Endothelial cell of umbilical vein (primary cell): Measurements from ENCODE around the gene SCUBE3.

Source experiments
- EZH2 ChIP-seq: IDR thresholded peaks from 2 replicates; pipeline ENCODE4 v1.6.1; 2012; ENCODE audit warnings: borderline replicate concordance, low read depth, mild to moderate bottlenecking, moderate library complexity, low read length, inconsistent platforms; ENCODE audit not compliant: severe bottlenecking
- GATA2 ChIP-seq: IDR thresholded peaks from 2 replicates; pipeline ENCODE4 v1.7.0; 2011; ENCODE audit warnings: low read depth, mild to moderate bottlenecking, moderate library complexity, mixed read lengths, low read length; ENCODE audit not compliant: insufficient read length, insufficient read depth
- POLR2A ChIP-seq: IDR thresholded peaks from 2 replicates; pipeline ENCODE4 v1.6.1; 2012; ENCODE audit warnings: low read depth, mild to moderate bottlenecking, control low read depth, low read length
- POLR2AphosphoS5 ChIP-seq: IDR thresholded peaks from 2 replicates; pipeline ENCODE4 v1.6.1; 2012; ENCODE audit warnings: low read depth, mild to moderate bottlenecking, control low read depth, low read length, moderate library complexity; ENCODE audit not compliant: insufficient read depth
- TF ChIP-seq, protein P1 (sequence below), 2 donors: IDR thresholded peaks; 1 replicate in 1 of 2; 2 replicates in 1 of 2; pipeline ENCODE4 v1.5.1; 2011; ENCODE audit warnings: low read length in 2 of 2, mild to moderate bottlenecking in 2 of 2, moderate library complexity in 2 of 2, control low read depth in 1 of 2, inconsistent platforms in 1 of 2, low read depth in 1 of 2; ENCODE audit not compliant: insufficient read depth in 1 of 2; ENCODE audit errors: extremely low read depth in 1 of 2
- TF ChIP-seq, protein P2 (sequence below): IDR thresholded peaks from 2 replicates; pipeline ENCODE4 v1.6.1; 2011; ENCODE audit not compliant: insufficient read depth, insufficient read length

DNA sequence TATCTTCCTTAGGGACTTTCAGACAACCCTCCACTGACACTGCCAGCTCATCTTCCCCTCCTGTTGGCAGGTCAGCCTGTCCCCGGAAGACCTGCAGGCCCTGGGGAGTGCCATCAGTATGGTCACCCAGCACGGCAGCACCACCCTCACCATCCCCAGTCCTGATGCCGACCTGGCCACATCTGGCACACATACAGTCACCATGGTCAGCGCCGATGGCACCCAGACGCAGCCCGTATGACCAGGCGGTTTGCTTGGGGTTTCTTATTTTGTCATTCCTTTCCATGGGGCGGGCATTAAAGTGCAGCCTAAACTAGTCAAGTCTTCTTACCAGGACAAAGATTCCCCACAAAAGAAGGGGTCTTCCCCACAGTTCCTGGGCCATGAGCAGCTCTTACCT lies 79.9 kb downstream of the SCUBE3 start:
- TF ChIP-seq EZH2, result no peak
- TF ChIP-seq, protein P1, sequence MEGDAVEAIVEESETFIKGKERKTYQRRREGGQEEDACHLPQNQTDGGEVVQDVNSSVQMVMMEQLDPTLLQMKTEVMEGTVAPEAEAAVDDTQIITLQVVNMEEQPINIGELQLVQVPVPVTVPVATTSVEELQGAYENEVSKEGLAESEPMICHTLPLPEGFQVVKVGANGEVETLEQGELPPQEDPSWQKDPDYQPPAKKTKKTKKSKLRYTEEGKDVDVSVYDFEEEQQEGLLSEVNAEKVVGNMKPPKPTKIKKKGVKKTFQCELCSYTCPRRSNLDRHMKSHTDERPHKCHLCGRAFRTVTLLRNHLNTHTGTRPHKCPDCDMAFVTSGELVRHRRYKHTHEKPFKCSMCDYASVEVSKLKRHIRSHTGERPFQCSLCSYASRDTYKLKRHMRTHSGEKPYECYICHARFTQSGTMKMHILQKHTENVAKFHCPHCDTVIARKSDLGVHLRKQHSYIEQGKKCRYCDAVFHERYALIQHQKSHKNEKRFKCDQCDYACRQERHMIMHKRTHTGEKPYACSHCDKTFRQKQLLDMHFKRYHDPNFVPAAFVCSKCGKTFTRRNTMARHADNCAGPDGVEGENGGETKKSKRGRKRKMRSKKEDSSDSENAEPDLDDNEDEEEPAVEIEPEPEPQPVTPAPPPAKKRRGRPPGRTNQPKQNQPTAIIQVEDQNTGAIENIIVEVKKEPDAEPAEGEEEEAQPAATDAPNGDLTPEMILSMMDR (IDR thresholded peaks at IDR 0.05; ENCODE audit: extremely low read depth in 1 of 2, insufficient read depth in 1 of 2, low read depth in 1 of 2, low read length in 2 of 2), result no peak
- TF ChIP-seq GATA2, result no peak
- TF ChIP-seq POLR2AphosphoS5, result no peak
- TF ChIP-seq, protein P2, sequence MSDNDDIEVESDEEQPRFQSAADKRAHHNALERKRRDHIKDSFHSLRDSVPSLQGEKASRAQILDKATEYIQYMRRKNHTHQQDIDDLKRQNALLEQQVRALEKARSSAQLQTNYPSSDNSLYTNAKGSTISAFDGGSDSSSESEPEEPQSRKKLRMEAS, result no peak
- TF ChIP-seq POLR2A, result no peak
